H1 (cell line): ENCODE results near the gene CAMK1G.

Experiments used
- CEBPB ChIP-seq: IDR thresholded peaks from 2 replicates; pipeline ENCODE4 v1.6.1; 2012; ENCODE audit warnings: low read depth, low read length
- CREB1 ChIP-seq: IDR thresholded peaks from 2 replicates; pipeline ENCODE4 v1.6.1; 2012; ENCODE audit warnings: inconsistent platforms
- EZH2 ChIP-seq: fragments of 200-600 bp; sonication (generic); IDR thresholded peaks from 2 replicates; pipeline ENCODE4 v1.7.1; 2012; ENCODE audit warnings: low read depth, mild to moderate bottlenecking, moderate library complexity, low read length, inconsistent platforms; ENCODE audit not compliant: severe bottlenecking
- SP1 ChIP-seq: IDR thresholded peaks from 2 replicates; pipeline ENCODE4 v1.6.1; 2011; ENCODE audit warnings: low read depth, low read length
- SP2 ChIP-seq: IDR thresholded peaks from 2 replicates; pipeline ENCODE4 v1.6.1; 2012; ENCODE audit warnings: mild to moderate bottlenecking, low read length, inconsistent platforms
- TAF1 ChIP-seq: IDR thresholded peaks from 2 replicates; pipeline ENCODE4 v1.6.1; 2011; ENCODE audit warnings: mild to moderate bottlenecking, low read depth, low read length
- TF ChIP-seq, protein P1 (sequence below): IDR thresholded peaks from 2 replicates; pipeline ENCODE4 v1.6.1; 2011; ENCODE audit warnings: low read depth, mild to moderate bottlenecking, low read length; ENCODE audit not compliant: insufficient read depth
- TF ChIP-seq, protein P2 (sequence below), 3 experiments: IDR thresholded peaks; 1 replicate in 2 of 3; 2 replicates in 1 of 3; pipeline versions ENCODE4 v1.5.1 to v1.6.1; 2011; ENCODE audit warnings: low read length in 3 of 3, mild to moderate bottlenecking in 3 of 3, inconsistent platforms in 2 of 3, low read depth in 1 of 3, moderate library complexity in 1 of 3; ENCODE audit not compliant: insufficient read depth in 1 of 3; ENCODE audit errors: control extremely low read depth in 1 of 3

DNA sequence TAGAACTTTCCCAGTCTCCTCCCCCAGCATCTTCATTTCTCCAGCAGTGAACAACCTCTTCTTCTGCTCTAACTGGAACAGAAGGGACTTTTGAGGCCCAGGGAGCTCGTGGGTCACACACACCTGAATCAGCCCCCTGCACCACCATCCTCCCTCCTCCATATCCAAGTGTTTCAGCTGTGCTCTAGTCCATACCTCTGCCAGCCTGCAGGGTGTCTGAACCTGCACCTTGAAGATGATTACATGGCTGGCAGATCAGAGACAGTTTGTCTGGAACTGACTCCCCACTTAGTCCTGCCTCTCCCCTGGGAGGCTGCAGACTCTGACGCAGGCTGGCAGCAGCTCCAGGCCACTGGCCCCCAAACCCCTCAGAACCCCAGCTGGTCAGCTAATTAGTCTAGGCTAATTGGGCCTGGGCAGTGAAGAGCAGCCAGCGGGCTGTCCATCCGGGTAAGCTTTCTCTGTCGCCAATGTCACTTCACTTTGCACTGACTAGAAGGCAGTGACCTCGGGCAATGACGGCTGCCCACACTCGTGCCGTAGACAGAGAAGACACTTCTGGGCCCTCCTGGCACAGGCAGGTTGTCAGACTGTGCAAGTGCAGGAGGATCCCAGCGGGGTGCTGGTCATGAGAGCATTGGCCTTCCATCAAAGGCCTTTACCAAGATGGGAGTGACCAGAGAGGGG, 12.2 kb downstream of the CAMK1G start:
- TF ChIP-seq, protein P1, sequence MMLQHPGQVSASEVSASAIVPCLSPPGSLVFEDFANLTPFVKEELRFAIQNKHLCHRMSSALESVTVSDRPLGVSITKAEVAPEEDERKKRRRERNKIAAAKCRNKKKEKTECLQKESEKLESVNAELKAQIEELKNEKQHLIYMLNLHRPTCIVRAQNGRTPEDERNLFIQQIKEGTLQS, result no peak
- TF ChIP-seq CEBPB, result no peak
- no peak for TF ChIP-seq CREB1
- TF ChIP-seq SP1, result no peak
- no peak for TF ChIP-seq EZH2
- TF ChIP-seq SP2, result no peak
- TF ChIP-seq TAF1, result no peak
- TF ChIP-seq, protein P2, sequence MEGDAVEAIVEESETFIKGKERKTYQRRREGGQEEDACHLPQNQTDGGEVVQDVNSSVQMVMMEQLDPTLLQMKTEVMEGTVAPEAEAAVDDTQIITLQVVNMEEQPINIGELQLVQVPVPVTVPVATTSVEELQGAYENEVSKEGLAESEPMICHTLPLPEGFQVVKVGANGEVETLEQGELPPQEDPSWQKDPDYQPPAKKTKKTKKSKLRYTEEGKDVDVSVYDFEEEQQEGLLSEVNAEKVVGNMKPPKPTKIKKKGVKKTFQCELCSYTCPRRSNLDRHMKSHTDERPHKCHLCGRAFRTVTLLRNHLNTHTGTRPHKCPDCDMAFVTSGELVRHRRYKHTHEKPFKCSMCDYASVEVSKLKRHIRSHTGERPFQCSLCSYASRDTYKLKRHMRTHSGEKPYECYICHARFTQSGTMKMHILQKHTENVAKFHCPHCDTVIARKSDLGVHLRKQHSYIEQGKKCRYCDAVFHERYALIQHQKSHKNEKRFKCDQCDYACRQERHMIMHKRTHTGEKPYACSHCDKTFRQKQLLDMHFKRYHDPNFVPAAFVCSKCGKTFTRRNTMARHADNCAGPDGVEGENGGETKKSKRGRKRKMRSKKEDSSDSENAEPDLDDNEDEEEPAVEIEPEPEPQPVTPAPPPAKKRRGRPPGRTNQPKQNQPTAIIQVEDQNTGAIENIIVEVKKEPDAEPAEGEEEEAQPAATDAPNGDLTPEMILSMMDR (IDR thresholded peaks at IDR 0.05; ENCODE audit: control extremely low read depth in 1 of 3, insufficient read depth in 1 of 3, low read depth in 1 of 3, low read length in 3 of 3), result no peak
